ENCODE measurements around the gene GALNT10.

Gene GALNT10

GRCh38 chr5:154418344-154418820 is 227.8 kb downstream of the GALNT10 start:
- DNase-seq: no peak

GRCh38 chr5:154419236-154419635 is 228.7 kb downstream of the GALNT10 start:
- DNase-seq: no peak

GRCh38 chr5:154421868-154422267 is 231.3 kb downstream of the GALNT10 start:
- DNase-seq: no peak

GRCh38 chr5:154422298-154422697 is 231.8 kb downstream of the GALNT10 start:
- no peak for DNase-seq

- no peak for DNase-seq
Measured at GRCh38 chr5:154428208-154428607, 237.7 kb downstream of the GALNT10 start.

GRCh38 chr5:154429341-154429740 is 238.8 kb downstream of the GALNT10 start:
- DNase-seq: no peak

GRCh38 chr5:154430466-154430865 is 239.9 kb downstream of the GALNT10 start:
- no peak for DNase-seq

GRCh38 chr5:154430961-154431630 is 240.6 kb downstream of the GALNT10 start:
- DNase-seq: no peak

GRCh38 chr5:154435226-154435625 is 244.7 kb downstream of the GALNT10 start:
- DNase-seq: no peak

- DNase-seq: no peak
Measured at GRCh38 chr5:154437281-154437965, 246.9 kb downstream of the GALNT10 start.

- DNase-seq: no peak
Measured at GRCh38 chr5:154440540-154440939, 250.0 kb downstream of the GALNT10 start.

GRCh38 chr5:154442801-154443200 is 252.3 kb downstream of the GALNT10 start:
- DNase-seq: no peak

GRCh38 chr5:154444556-154445421 is 254.3 kb downstream of the GALNT10 start:
- no peak for DNase-seq

- peak; percentile 95 for DNase-seq
Measured at GRCh38 chr5:154445422-154446194, 255.1 kb downstream of the GALNT10 start, which contains the start of gene SAP30L. SAP30L (plus strand) TSS chr5:154445997; CDS start chr5:154446605, 608 bp downstream.

- DNase-seq: no peak
Measured at GRCh38 chr5:154446195-154447088, 255.9 kb downstream of the GALNT10 start.

- DNase-seq: no peak
Measured at GRCh38 chr5:154447089-154447725, 256.7 kb downstream of the GALNT10 start.

GRCh38 chr5:154449786-154450185 is 259.3 kb downstream of the GALNT10 start:
- DNase-seq: no peak

- no peak for DNase-seq
Measured at GRCh38 chr5:154451957-154452356, 261.4 kb downstream of the GALNT10 start.

- DNase-seq: no peak
Measured at GRCh38 chr5:154455585-154455984, 265.1 kb downstream of the GALNT10 start.

- no peak for DNase-seq
Measured at GRCh38 chr5:154456540-154456939, 266.0 kb downstream of the GALNT10 start.

- no peak for DNase-seq
Measured at GRCh38 chr5:154459015-154459414, 268.5 kb downstream of the GALNT10 start.
